NCI-H2171 (cell line): ENCODE results near the gene APBA1.

ENCODE experiments used
- DNase-seq: peaks from one replicate; lab custom pipeline; 2025; lab: John Stamatoyannopoulos, UW

Gene APBA1

GRCh38 chr9:69657269-69657668, 14.9 kb downstream of the APBA1 start:
- DNase-seq, result no peak

DNA sequence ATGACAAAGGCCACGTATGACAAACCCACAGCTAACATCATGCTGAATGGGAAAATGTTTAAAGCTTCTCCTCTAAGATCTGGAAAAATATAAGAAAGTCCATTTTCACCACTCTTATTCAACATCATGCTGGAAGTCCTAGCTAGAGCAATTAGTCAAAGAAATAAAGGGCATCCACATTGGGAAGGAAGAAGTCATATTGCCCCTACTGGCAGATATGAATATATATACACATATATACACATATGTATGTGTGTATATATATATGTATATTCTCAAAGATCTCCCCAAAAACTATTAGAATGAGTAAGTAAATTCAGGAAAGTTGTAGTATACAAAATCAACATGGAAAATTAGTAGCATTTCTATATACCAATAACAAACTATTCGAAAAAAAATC, 17.1 kb downstream of the APBA1 start:
- no peak for DNase-seq

GRCh38 chr9:69653261-69653660, 18.9 kb downstream of the APBA1 start:
- DNase-seq, result no peak

DNA sequence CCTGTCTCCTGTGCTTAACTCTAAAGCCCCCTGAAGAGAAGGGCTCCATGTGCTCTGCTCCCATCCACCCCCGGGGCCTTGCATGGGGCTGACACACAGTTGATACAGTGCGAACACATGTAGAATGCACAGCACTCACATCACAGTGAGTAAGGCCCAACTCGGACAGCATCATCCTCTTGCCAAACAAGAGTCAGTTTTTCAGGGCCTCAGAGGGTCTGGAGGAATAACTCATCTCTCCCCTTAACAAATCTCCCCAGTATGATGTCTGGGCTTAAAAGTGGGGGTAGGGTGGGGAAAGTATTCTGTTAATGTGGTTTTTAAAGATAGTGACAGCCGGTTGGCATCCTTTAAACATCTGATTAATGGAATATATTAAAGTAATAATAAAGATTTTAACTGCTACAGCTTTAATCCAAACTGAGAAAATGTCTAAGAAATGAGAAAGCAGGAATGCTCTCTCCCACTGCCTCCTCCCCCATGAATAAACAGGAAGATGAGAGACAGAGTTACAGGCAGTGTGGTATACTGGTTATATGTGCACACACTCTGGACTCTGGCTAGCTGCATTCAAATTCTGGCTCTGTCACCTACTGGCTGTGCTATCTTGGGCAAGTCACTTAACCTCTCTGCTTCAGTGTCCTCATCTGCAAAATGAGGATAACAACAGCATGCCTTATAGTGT, 22.5 kb downstream of the APBA1 start:
- no peak for DNase-seq

- no peak for DNase-seq
Observed at GRCh38 chr9:69647804-69648203, 24.4 kb downstream of the APBA1 start.

- no peak for DNase-seq
Observed at GRCh38 chr9:69646810-69647209, 25.4 kb downstream of the APBA1 start.

DNA sequence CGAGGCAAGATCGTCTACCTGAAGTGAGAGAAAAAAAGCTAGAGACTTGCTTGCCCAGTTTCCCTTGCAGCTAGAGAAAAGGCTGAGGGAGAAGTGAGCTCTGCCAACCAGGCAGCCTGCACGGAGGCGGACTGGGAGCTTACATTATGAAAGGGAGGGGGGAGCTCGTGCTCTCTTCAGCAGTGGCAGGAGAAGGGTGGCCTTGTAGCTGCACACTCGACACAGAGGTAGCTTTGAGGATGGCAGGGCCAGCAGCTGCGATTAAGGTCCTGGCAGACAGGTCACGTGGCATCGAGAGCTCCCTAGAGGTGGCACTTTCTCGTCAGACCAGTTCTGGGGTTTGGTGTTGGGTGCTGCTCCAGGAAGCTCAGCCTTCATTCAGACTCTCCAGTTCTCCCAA, 26.7 kb downstream of the APBA1 start:
- DNase-seq, result no peak

- DNase-seq, result no peak
Observed at GRCh38 chr9:69643098-69643497, 29.1 kb downstream of the APBA1 start.

GRCh38 chr9:69637817-69638200, 34.4 kb downstream of the APBA1 start:
- DNase-seq, result no peak

- no peak for DNase-seq
Observed at GRCh38 chr9:69637193-69637816, 34.9 kb downstream of the APBA1 start.

- DNase-seq, result no peak
Observed at GRCh38 chr9:69633716-69634115, 38.5 kb downstream of the APBA1 start.

GRCh38 chr9:69632768-69633167, 39.4 kb downstream of the APBA1 start:
- no peak for DNase-seq

DNA sequence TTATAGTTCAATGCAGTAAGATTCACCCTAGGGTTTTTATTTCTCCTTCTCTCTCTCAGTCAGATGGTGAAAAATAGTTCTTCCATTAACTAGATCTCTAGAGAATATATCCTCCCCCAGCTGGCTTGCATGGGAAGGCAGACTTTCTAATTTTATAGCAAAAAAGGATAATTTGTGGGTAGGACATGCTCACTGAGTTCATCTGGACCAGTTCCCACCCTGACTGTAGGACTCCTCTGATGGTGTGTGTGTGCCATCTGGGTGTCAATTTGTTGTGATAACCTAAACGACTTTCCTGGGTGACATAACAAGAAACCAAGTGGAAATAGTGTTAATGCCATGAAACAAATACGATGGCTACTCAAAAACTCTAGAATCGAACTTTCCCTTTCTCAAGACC, 44.9 kb downstream of the APBA1 start:
- DNase-seq, result peak; percentile 10

DNA sequence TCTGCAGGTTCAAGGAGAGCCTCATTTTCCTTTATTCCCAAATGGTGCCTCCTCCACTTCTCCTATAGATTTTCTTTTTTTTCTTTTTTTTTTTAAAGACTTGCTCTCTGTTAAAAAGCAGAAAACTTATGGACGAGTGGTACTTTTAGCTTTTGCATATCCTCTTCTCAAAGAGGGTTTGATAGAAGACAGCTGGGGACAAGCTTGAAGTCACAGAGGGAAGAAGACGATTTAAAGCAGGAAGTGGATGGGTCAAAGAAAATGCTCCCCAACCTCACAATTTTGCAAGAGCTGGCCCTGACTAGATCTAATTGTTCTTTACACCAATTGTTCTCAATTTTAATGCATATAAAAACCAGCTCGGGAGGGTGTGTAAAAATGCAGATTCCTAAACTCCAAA, 48.9 kb downstream of the APBA1 start:
- DNase-seq, result no peak

DNA sequence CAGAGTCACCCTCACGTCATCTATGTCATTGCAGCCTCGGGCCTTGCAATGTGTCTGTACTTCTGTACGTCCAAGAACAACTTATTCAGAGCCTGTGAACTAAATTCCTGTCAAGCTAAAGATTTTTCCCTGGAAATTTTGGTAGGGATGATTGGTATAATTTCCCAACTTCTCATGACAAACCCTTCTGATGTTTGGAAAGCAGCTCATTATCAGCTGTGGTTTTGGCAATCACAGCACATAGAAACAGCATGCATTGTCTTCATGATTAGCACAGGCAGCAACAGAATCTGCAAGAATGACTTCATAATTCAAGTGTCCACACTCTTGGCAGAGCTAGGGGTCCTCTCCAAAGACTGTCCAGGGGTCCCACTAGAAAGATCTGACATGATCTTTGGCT, 49.5 kb downstream of the APBA1 start:
- DNase-seq, result no peak

- DNase-seq, result no peak
Observed at GRCh38 chr9:69621730-69622460, 50.3 kb downstream of the APBA1 start.

DNA sequence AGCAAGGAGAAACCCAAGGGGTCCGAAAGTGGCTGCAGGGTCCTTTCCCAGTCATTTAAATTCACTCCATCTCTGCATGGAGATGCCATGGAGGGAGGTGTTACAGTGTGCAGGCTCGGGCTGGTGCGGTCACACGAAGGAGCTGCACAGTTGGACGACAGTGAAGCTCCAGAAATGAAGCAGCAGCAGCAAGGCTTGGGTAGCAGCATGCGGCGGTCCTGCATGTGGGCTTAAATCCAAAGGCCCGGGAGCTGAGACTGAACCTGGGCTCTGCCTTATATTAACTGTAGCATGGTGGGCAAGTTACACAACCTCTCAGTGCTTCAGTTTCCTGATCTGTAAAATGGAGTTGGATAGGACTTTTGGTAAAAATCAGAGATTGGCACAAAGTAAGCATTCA, 51.4 kb downstream of the APBA1 start:
- DNase-seq, result no peak

DNA sequence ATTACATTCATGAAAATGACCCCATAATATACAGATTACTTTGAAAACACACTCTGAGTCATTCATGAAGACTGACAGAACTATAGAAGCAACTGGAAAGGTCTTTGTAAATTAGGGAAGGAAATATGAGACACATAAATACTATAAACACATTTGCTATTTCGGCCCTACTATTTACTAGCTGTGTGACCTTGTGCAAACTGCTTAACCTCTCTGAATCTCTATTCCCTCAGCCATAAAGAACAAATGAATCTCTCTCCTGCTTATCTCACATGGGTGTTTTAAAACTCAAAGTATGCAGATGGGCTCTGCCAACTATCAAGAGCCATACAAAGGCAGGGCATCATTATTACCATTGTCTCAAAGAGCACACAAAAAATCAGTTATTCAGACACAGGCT, 52.9 kb downstream of the APBA1 start:
- DNase-seq, result no peak

DNA sequence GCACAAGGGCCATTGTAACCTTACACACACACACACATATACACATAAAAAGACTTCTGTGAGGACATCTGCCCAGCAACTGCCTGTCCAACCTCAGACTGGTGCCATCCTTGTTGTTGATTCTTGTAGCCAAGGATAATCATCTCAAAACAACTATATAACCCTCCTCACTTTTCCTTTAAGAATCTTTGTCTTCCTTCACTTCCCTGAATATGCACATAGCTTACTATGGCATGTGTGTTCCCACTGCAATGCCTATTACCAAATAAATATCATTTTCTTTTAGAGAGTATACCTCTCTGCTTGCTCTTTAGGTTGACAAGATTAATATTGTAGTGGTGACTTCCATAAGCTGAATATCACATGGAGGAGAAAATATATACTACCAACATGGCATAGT, 55.2 kb downstream of the APBA1 start:
- DNase-seq, result no peak

GRCh38 chr9:69615880-69616279, 56.3 kb downstream of the APBA1 start:
- DNase-seq, result no peak

DNA sequence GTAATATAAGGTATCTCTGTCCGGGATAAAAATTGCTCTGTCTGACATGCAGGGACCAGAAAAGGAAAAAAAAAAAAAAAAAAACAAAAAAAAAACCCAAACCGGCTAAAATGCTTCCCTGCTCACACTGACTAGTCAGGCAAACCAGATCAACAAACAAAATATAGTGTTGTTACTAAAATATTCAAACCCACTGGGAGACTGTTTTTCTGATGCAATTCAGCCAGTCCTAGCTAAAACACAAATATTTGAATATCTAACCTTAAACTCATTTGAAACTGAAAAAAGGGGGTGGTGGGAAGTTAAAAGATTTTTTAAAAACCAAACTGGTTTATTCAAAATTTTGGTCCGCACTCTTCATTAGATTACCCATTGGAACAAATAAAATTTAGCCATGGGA, 61.0 kb downstream of the APBA1 start:
- DNase-seq, result no peak

- DNase-seq, result no peak
Observed at GRCh38 chr9:69609156-69609555, 63.0 kb downstream of the APBA1 start.

- DNase-seq, result no peak
Observed at GRCh38 chr9:69606089-69606488, 66.1 kb downstream of the APBA1 start.
